ENCODE measurements around the gene ICAM1. TPM values are rescaled to one million over a fixed set of nuclear protein-coding genes. Genes with fewer than 3 reads are reported as not detected.
"Not testable (repeated sequence)": the region's sequence is repeated elsewhere in the genome, so short reads cannot be mapped to it uniquely, and the experiment has no call there.

Gene ICAM1
- total RNA-seq, 2 donors from 2014 or later, result 12.0 to 28.5 TPM

DNA sequence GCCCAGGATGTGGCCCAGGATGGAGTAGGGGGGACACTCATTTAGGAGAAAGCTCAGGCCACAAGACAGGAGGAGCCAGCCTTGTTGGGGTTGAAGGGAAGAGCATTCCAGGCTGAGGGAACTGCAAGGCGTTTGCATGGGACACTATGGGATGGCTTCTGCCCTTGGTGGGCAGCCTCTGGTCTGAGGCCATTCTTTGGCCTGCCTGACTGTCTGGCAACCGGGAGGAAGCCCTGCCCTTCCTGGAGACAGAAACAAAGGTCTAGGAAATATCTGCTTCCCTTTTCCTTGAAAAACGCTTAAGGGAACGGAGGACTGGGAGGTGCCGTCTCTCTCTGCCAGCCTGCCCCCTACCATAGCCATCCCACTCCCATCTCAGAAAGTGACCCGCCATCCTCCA is 2.8 kb upstream of the ICAM1 start:
- ATAC-seq (peak in 1 of 2 donors; percentile 3), DNase-seq (peak; percentile 58)
- intact Hi-C loops (cut with DNase I), result loop anchor here in 1 of 2 donors (2.0 kb wide), 1 partner anchor 121 kb away; no protein-coding TSS in a partner anchor

DNA sequence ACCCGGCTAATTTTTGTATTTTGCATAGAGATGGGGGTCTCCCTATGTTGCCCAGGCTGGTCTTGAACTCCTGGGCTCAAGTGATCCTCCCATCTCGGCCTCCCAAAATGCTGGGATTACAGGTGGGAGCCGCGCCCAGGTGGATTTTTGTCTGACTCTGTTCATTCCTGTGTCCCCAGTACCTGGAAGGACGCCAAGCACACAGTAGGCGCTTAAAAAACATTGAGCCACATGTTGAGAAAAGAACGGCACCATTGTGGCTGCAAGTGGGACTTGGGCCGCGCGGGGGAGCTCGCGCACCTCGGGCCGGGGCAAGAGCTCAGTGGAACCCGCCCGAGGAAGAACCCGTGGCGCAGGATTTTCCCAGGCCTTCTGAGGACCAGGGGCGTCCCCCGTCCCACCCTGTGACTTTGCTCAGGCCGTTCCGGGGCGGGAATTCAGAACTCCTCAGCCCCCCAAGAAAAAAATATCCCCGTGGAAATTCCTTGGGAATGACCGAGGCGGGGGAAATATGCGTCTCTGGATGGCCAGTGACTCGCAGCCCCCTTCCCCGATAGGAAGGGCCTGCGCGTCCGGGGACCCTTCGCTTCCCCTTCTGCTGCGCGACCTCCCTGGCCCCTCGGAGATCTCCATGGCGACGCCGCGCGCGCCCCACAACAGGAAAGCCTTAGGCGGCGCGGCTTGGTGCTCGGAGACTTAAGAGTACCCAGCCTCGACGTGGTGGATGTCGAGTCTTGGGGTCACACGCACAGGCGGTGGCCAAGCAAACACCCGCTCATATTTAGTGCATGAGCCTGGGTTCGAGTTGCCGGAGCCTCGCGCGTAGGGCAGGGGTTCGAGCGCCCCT is 1.4 kb upstream of the ICAM1 start:
- ATAC-seq, result peak; percentile 80 to 83

DNA sequence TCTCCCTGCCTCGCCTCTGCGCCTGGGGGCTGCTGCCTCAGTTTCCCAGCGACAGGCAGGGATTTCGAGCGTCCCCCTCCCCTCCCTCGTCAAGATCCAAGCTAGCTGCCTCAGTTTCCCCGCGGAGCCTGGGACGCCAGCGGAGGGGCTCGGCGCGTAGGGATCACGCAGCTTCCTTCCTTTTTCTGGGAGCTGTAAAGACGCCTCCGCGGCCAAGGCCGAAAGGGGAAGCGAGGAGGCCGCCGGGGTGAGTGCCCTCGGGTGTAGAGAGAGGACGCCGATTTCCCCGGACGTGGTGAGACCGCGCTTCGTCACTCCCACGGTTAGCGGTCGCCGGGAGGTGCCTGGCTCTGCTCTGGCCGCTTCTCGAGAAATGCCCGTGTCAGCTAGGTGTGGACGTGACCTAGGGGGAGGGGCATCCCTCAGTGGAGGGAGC is 722 bp upstream of the ICAM1 start:
- intact Hi-C loops (cut with DNase I), result loop anchor here in 1 of 2 donors (5.0 kb wide), 1 partner anchor 62 kb away; the partner anchor contains the start of gene RAVER1
- ATAC-seq, result peak; percentile 64 to 71
- peak; percentile 79 for DNase-seq

More for the DNA sequence above, 1.4 kb upstream of the ICAM1 start:
- intact Hi-C loops (cut with DNase I), result loop anchor here (1.0 to 5.0 kb wide), 3 partner anchors 63 to 120 kb away; partner anchors contain the start of gene RAVER1 (in 1 of the 2)
- peak; percentile 92 for DNase-seq

DNA sequence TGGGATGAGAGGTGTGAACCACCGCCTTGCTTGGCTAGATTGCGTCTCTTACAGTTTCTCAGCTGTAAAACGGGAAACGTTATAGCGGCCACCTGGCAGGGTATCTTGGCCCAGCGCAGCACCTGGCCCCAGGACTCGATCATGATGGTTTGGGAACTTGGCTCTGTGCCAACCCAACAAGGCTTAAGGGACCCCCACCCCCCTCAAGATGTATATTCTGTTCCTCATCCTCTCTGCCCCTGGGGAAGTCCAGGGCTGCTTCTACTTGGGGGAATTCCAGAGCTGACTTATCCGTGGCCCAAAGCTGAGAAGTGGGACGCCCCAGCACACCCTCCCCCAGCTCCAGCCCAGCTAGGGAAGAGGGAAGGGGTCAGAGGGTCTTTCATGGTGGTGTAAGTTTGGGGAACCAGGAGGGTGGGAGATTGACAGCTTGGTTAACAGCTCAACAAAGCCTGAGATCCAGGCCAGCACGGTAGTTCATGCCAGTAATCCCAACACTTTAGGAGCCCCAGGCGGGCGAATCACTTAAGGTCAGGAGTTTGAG is 695 bp downstream of the ICAM1 start:
- intact Hi-C loops (cut with DNase I), result loop anchor here in 1 of 2 donors (5.0 kb wide), 1 partner anchor 61 kb away; the partner anchor contains the start of gene RAVER1
- no peak for DNase-seq
- ATAC-seq, result no peak

DNA sequence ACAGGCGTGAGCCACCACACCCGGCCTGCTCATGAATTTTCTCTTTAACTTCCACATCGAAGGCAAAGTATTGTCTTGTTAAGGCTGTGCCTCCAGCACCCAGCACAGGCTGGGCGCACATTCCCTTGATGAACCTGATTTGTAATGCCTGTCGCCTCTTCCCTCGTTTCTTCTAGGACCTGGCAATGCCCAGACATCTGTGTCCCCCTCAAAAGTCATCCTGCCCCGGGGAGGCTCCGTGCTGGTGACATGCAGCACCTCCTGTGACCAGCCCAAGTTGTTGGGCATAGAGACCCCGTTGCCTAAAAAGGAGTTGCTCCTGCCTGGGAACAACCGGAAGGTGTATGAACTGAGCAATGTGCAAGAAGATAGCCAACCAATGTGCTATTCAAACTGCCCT is 3.7 kb downstream of the ICAM1 start:
- ATAC-seq, result no peak
- intact Hi-C loops (cut with DNase I), result loop anchor here in 1 of 2 donors (5.0 kb wide), 1 partner anchor 58 kb away; the partner anchor contains the start of gene RAVER1
- DNase-seq, result no peak

DNA sequence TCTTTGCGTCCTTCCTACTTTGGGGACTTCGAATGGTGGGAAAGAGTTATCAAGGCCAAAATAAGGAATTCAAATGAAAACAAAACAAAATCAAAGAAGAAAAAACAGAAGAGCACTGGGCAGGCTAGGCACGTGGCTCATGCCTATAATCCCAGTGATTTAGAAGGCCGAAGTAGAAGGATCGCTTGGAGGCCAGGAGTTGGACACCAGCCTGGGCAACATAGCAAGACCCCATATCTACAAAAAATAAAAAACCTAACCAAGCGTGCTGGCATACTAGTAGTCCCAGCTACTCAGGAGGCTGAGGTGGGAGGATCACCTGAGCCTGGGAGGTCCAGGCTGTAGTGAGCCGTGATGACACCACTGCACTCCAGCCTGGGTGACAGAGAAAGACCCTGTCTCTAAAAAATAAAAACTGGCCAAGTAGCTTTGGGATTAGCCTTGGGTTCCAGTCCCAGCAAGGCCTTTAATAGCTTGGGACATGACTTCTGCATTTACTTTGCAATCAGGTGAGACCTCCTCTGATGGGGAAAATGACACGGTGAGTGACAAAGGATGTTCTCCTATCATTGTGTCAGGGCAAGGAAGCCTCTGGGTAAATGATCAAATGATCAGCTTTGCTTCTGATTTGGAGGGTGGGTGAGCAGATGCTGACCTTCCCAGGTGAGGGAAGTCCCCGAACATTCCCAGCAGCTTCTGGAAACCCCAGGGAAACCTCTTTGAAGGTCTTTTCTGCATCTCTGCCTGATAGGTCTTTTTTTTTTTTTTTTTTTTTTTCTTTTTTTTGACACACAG is 7.1 kb downstream of the ICAM1 start:
- no peak for ATAC-seq
- no peak for DNase-seq
- intact Hi-C loops (cut with DNase I), result no loop called here

DNA sequence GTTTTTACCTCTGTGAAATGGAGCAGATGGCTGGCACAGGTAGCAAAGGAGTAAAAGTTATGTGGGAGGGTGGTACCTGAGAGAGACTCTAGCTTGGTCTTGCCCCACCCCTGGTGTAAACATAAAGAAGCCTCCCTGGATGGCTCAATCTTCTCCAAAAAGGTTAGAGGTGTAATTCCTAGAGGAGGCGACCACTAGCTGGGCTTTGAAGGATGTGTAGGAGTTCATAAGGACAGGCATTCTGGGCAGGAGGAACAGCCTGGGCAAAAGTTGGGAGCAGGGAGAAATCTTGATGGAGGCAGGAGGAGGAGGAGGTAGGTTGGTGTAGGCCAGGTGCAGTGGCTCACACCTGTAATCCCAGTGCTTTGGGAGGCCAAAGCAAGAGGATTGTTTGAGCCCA is 8.0 kb downstream of the ICAM1 start:
- intact Hi-C loops (cut with DNase I), result no loop called here

DNA sequence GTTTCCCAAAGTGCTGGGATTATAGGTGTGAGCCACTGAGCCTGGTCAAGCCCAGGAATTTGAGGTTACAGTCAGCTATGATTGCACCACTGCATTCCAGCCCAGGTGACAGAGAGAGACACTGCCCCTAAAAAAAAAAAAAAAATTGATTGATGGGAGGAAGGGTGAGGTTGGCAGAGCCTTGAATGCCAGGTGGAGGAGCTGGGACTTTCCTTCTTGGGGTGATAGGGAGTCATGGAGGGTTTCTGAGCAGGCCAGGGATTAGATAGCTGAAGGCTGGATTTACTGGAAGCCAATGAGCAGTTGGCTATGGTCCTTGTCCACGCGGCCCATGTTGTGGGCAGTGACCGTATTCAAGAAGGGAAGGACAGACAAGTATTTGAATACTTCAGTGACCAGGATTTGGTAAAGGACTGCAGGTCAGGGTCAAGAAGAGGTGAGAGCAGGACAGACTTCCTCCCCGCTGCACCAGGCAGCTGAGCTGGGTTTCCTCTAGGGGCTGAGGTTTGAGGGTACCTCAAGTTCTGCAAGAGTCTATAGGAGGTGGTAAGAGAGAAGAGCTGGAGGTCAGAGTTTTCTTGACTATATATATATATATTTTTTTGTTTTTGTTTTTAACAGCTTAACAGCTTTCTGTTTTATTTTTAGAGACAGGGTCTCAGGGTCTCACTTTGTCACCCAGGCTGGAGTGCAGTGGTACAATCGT is 9.0 kb downstream of the ICAM1 start:
- intact Hi-C loops (cut with DNase I), result no loop called here
- DNase-seq (no peak), ATAC-seq (no peak)

More for the DNA sequence above, 8.0 kb downstream of the ICAM1 start:
- DNase-seq (no peak), ATAC-seq (no peak)

DNA sequence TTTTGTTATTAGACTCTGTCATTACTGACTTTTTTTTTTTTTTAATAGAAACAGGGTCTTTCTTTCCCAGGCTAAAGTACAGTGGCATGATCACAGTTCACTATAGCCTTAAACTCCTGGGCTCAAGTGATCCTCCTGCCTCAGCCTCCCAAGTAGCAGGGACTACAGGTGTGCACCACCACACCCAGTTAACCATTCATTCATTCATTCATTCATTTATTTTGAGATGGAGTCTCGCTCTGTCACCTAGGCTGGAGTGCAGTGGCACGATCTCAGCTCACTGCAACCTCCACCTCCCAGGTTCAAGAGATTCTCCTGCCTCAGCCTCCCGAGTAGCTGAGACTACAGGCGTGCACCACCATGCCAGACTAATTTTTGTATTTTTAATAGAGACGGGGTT is 11.1 kb downstream of the ICAM1 start:
- intact Hi-C loops (cut with DNase I); ATAC-seq: not testable (repeated sequence)

DNA sequence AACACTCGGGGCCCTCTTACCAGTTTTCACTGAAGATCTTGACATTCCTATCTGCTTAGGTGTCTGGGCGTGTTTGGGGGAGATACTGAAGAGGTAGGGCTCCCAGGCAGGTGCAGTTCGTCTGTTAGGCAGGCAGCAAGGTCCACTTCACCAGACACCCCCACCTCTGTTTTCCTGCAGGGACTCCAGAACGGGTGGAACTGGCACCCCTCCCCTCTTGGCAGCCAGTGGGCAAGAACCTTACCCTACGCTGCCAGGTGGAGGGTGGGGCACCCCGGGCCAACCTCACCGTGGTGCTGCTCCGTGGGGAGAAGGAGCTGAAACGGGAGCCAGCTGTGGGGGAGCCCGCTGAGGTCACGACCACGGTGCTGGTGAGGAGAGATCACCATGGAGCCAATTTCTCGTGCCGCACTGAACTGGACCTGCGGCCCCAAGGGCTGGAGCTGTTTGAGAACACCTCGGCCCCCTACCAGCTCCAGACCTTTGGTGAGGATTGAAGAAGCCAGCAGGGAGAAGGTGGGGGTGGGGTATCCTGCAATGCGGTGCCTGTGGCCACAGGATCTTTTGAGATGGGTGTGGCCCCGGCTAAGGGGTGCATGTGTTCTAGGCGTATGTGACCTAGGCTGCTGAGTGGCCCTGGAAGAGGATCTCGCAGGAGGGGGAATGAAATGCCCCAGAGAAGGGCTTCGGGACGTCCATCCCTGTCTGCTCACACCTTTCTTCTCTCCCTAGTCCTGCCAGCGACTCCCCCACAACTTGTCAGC is 12.6 kb downstream of the ICAM1 start:
- intact Hi-C loops (cut with DNase I), result no loop called here
- no peak for DNase-seq
- no peak for ATAC-seq

More for the DNA sequence above, 11.1 kb downstream of the ICAM1 start:
- not testable (repeated sequence) for DNase-seq

DNA sequence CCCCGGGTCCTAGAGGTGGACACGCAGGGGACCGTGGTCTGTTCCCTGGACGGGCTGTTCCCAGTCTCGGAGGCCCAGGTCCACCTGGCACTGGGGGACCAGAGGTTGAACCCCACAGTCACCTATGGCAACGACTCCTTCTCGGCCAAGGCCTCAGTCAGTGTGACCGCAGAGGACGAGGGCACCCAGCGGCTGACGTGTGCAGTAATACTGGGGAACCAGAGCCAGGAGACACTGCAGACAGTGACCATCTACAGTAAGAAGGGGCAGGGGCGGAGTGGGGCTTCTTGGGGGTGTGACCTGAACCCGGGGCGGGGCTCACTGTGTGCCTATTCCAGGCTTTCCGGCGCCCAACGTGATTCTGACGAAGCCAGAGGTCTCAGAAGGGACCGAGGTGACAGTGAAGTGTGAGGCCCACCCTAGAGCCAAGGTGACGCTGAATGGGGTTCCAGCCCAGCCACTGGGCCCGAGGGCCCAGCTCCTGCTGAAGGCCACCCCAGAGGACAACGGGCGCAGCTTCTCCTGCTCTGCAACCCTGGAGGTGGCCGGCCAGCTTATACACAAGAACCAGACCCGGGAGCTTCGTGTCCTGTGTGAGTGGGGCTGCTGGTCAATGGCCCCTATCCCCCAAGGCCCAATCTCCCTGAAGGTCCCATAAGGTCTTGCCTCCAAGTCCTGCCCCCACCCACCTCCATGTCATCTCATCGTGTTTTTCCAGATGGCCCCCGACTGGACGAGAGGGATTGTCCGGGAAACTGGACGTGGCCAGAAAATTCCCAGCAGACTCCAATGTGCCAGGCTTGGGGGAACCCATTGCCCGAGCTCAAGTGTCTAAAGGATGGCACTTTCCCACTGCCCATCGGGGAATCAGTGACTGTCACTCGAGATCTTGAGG is 13.4 kb downstream of the ICAM1 start:
- intact Hi-C loops (cut with DNase I), result no loop called here
- no peak for DNase-seq
- no peak for ATAC-seq

DNA sequence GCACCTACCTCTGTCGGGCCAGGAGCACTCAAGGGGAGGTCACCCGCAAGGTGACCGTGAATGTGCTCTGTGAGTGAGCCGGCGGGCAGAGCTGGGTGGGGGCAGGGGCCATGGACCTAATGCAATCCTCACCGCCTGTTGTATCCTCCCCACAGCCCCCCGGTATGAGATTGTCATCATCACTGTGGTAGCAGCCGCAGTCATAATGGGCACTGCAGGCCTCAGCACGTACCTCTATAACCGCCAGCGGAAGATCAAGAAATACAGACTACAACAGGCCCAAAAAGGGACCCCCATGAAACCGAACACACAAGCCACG is 14.0 kb downstream of the ICAM1 start:
- intact Hi-C loops (cut with DNase I), result no loop called here
- ATAC-seq (no peak), DNase-seq (no peak)

DNA sequence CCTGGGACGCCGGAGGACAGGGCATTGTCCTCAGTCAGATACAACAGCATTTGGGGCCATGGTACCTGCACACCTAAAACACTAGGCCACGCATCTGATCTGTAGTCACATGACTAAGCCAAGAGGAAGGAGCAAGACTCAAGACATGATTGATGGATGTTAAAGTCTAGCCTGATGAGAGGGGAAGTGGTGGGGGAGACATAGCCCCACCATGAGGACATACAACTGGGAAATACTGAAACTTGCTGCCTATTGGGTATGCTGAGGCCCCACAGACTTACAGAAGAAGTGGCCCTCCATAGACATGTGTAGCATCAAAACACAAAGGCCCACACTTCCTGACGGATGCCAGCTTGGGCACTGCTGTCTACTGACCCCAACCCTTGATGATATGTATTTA is 14.5 kb downstream of the ICAM1 start:
- intact Hi-C loops (cut with DNase I), result no loop called here
- ATAC-seq, result no peak
- no peak for DNase-seq

DNA sequence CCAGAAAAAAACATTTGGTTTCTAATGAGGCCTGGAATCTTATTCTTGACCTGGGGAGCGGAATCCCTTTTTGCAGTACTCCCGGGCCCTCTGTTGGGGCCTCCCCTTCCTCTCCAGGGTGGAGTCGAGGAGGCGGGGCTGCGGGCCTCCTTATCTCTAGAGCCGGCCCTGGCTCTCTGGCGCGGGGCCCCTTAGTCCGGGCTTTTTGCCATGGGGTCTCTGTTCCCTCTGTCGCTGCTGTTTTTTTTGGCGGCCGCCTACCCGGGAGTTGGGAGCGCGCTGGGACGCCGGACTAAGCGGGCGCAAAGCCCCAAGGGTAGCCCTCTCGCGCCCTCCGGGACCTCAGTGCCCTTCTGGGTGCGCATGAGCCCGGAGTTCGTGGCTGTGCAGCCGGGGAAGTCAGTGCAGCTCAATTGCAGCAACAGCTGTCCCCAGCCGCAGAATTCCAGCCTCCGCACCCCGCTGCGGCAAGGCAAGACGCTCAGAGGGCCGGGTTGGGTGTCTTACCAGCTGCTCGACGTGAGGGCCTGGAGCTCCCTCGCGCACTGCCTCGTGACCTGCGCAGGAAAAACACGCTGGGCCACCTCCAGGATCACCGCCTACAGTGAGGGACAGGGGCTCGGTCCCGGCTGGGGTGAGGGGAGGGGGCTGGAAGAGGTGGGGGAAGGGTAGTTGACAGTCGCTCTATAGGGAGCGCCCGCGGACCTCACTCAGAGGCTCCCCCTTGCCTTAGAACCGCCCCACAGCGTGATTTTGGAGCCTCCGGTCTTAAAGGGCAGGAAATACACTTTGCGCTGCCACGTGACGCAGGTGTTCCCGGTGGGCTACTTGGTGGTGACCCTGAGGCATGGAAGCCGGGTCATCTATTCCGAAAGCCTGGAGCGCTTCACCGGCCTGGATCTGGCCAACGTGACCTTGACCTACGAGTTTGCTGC is 16.1 kb downstream of the ICAM1 start, which contains the start of gene ICAM4:
ICAM4 (plus strand) TSS at position 153 of the 935 bp plus-strand sequence; CDS start at position 211, 58 bp downstream.
- DNase-seq, result peak; percentile 91
- peak; percentile 70 for ATAC-seq
- intact Hi-C loops (cut with DNase I), result no loop called here

DNA sequence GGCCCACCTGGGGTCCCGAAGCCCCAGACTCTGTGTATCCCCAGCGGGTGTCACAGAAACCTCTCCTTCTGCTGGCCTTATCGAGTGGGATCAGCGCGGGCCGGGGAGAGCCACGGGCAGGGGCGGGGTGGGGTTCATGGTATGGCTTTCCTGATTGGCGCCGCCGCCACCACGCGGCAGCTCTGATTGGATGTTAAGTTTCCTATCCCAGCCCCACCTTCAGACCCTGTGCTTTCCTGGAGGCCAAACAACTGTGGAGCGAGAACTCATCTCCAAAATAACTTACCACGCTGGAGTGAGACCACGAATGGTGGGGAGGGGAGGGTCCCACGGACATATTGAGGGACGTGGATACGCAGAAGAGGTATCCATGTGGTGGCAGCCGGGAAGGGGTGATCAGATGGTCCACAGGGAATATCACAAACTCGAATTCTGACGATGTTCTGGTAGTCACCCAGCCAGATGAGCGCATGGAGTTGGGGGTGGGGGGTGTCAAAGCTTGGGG is 17.8 kb downstream of the ICAM1 start:
- intact Hi-C loops (cut with DNase I), result no loop called here
- no peak for DNase-seq

More for the DNA sequence above, 17.8 kb downstream of the ICAM1 start:
- ATAC-seq, result no peak

Data from left cardiac atrium (tissue), 4 donors.